Measurements from ENCODE around the gene TTYH1.
"Not testable (repeated sequence)": the region's sequence is repeated elsewhere in the genome, so short reads cannot be mapped to it uniquely, and the experiment has no call there.

Gene TTYH1

DNA sequence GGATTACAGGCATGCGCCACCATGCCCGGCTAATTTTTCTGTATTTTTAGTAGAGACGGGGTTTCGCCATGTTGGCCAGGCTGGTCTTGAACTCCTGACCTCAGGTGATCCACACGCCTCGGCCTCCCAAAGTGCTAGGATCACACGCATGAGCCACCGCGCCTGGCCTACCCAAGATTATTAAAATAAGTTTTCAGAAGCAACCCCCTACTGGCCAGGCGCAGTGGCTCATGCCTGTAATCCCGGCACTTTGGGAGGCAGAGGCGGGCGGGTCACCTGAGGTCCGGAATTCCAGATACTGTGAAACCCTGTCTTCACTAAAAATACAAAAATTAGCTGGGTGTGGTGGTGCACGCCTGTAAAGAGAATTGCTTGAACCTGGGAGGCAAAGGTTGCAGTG, 31.1 kb downstream of the TTYH1 start:
- DNase-seq: not testable (repeated sequence)

DNA sequence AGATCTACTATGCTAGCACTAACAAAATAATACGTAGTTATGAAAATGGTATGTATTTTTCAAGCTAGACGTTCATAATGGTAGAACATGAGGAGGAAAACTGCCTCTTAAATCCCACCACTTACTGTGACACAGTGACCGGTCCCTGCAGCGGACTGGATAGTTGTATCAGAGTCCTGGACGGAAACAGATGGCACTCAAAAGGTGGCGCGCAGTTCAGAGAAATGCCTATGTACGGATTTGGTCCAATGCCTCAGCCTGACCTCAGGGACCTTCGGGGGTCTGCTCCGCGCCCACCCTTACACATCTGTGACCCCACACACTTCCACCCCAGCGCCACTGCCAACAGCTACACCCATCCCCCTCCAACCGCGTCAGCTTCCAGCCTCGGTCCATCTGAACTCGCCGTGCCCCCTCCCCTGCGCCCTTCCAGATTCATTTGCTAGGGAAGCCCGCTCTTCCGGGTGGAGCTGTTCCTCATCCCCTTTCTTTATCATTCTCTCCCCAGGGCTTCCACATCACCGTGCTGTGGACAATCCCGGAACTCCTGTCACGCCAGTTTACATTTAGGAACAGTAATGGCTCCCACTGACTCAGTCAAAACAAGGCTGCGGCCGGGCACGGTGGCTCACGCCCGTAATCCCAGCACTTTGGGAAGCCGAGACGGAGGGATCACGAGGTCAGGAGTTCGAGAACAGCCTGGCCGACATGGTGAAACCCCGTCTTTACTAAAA, 32.9 kb downstream of the TTYH1 start:
- peak; percentile 67 for DNase-seq

DNA sequence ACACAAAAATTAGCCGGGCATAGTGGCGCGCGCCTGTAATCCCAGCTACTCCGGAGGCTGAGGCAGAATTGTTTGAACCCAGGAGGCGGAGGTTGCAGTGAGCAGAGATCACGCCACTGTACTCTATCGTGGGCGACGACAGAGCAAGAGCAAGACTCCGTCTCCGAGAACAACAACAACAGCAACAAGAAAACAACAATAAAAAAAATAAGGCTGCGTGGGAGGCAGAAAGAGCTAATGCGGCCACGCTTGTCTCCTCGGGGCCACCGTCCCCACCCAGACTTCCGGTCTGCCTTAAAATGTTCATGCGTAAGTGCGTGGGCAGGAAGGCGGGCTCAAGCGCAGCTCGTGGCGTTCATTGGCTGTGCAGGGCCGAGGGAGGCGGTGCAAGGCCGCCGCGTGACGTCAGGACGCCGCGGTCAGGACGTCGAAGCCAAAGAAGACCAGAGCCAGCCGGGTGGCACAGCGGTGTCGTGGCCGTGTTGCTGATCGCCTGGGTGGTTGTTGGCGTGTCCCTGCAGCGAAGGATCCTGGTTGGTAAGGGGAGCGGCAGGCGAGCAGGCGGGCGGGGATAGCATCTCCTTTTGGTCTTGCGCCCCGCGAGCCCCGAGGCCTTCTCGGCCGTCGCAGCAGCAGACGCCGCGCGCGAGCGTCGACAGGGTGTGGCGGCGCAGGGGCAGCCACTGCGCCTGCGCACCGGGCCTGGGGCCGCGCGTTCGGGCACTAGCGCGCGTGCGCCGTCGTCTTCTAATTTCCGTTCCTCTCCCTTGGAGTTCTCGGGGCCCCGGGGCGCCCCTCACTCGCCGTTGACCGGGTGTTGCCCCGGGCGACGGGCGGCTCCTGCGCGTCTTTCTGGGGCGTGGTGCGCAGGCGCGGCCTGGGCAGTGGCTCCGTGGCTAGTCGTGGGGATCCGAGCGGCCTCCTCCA, 33.8 kb downstream of the TTYH1 start, which contains the start of gene LENG8:
Gene LENG8, plus strand, starts transcription at position 426 of the 927 bp plus-strand sequence. CDS start 2,146 bp downstream, outside the sequence.
- peak; percentile 99 for DNase-seq

DNA sequence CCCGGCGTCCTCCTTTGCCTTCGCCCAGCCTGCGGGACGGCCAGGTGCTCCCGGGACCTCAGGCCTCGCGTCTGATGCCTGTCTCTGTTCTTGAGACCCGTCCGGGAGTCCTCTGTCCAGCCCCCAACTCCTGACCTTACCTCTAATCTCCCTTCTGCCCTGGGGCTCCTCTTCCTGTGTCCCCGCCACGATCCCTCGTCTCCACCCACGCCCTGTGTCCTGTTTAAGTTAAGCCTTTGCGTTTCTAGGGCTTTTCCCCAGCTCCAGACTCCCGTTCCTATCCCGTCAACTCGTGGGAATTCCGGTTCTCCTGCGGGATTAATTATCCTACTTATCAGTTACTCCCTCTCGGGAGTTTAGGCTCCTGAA, 34.4 kb downstream of the TTYH1 start:
- DNase-seq: no peak

DNA sequence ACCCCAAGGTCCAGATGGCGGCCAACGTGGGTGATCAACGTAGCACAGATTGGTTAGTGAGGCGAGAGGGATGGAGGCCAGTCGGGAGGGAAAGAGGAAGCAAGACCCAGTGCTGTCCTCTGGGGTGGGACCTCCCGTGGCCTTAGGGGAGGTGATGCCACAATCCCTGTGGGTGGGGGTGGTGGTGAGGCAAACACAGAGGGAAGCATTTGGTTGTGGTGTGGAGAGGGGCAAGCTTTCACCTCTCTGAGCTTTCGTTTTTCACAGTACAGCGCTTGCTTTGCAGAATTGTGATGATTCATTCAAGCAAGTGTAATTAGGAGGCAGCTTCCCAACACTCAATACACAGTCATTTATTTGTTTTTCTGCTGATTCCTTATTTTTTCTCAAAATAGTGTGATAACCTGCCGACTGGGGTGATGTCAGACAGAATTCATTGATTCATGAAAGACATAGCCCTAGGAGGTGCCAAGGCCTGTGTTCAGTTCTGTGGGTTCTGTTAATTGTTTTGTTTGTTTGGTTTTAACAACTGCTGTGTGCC, 36.1 kb downstream of the TTYH1 start:
- DNase-seq: peak; percentile 98

DNA sequence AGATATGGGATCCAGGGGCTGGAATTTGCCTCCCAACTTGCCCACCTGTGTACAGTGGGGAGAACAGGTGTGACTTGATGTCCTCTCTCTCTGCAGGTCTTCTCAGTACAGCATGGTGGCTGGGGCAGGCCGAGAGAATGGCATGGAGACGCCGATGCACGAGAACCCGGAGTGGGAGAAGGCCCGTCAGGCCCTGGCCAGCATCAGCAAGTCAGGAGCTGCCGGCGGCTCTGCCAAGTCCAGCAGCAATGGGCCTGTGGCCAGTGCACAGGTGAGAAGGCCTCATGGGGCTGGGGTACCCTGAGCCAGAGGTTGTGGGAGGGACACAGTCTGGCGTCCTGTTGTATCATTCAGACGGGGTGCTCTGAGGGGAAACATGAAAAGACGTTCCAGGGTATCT, 36.7 kb downstream of the TTYH1 start:
- no peak for DNase-seq

DNA sequence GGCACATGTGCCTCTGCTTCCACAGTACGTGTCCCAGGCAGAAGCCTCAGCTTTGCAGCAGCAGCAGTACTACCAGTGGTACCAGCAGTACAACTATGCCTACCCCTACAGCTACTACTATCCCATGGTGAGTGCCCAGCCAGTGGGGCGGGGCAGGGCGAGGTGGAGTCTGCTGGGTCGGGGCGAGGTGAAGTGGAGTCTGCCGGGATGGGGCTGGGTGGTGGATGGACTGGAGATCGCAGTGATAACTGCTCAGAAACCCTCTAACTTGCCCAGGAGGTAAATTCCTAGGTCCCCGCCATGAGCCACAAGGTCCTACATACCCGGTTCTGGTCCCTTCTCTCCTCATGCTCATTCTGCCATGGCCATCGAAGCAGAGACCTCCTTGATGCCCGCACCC, 37.4 kb downstream of the TTYH1 start:
- DNase-seq: no peak

DNA sequence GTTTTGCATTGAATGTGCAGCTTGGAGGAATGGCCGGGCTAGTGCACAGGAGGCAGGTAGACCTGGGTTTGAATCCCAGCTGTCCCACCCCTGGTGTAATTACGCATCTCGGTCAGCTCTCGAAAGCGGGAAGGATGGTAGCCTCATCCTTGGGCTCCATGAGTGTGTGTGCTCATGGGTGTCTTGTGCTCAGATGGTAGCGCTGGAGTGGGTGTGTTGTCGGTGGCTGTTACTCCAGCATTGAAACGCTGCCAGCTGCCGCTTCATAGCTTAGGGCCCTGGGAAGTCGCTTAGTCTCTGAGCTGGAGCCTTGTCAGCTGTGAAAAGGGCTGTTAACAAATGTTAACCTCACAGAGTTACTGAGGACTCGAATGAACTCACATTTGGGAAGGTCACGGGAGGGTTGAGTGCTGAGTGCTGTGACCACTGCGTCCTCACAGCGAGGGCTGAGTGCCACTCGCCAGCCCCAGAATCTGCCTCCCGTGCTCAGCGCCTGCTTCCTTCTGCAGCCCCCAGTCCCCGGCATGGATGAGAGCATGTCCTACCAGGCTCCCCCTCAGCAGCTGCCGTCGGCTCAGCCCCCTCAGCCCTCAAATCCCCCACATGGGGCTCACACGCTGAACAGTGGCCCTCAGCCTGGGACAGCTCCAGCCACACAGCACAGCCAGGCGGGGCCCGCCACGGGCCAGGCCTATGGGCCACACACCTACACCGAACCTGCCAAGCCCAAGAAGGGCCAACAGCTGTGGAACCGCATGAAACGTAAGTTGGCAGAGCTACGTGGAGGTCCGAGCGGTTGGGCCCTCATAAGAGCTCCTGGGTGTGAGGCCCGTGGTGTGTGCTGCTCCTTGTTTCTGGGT, 38.9 kb downstream of the TTYH1 start:
- no peak for DNase-seq

DNA sequence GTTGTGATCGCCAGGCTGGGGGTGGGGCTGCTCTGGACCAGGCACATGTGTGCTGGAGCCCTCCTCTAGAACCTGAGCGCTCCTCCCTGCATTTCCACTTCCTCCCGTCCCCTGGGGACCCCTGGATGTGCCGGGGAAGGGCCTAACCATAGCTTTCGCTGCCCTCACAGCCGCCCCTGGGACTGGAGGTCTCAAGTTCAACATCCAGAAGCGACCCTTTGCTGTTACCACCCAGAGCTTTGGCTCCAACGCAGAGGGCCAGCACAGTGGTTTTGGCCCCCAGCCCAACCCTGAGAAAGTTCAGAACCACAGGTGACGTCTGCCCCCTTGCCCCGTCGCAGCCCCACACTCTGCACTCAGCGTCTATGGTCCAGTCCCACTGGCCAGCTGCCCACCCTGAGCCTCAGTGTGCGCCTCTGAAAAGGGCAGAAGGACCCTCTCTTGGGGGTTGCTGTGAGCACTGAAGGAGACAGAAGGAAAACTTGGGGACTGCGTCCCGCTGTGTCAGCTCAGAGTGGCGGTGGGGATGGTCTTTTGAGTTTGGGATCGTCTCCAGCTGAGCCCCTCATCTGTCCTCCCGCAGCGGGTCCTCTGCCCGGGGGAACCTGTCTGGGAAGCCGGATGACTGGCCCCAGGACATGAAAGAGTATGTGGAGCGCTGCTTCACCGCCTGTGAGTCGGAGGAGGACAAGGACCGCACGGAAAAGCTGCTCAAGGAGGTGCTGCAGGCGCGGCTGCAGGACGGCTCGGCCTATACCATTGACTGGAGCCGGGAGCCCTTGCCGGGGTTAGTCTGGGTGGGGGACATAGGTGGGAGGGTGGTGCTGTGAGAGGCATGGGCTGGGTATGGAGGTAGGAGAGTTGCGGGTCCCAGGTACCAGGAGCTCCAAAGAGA, 39.8 kb downstream of the TTYH1 start:
- no peak for DNase-seq

DNA sequence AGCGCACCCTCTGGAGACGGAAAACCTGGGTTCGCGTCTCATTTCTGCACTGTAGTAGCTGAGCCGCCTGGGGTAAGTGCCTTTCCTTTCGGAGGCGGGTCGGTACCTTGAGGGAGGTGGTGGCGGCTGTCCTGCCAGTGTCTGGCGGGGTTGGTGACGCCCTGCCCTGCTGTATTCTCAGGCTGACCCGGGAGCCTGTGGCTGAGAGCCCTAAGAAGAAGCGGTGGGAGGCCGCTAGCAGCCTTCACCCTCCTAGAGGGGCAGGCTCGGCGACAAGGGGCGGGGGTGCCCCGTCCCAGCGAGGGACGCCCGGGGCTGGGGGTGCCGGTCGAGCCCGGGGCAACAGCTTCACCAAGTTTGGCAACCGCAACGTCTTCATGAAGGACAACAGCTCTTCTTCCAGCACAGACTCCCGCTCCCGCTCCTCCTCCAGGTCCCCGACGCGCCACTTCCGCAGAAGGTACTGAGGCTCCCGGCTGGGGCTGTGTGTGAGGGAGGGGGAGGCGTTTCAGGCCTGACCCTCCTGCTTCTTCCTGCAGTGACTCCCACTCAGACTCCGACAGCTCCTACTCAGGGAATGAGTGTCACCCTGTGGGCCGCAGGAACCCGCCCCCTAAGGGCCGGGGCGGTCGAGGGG, 40.6 kb downstream of the TTYH1 start:
- DNase-seq: no peak

DNA sequence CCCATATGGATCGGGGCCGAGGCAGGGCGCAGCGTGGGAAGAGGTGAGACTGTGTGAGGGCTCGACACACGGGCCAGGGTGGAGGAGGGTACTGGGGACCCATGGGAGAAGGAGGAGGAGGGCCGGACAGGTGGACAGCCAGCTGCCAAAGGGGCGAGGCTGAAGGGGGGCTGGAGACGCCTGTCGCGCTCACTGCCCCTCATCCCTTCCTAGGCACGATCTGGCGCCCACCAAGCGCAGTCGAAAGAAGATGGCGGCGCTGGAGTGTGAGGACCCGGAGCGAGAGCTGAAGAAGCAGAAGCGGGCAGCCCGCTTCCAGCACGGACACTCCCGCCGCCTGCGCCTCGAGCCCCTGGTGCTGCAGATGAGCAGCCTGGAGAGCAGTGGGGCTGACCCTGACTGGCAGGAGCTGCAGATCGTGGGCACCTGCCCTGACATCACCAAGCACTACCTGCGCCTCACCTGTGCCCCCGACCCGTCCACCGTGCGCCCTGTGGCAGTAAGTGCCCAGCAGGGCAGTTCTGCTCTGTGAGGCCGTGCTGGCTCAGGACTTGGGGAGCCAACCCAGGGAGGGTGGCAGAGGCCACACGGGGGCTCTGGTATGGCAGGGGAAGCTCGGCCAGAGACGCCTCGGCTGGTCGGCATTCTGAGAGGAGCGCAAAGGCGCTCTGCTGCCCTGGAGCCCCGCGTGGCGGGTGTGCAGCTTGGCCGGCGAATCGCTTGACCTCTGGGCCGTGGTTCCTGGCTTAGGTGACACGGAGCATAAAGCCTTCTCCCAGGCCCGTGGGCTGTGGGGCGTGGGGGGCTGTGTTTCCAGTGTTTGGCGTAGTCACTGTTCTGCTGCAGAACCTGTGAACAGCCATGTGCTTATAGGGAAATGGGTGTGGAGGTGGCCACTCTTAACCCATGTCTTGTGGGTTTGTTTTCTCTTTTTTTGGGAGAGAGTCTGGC, 41.4 kb downstream of the TTYH1 start:
- no peak for DNase-seq

DNA sequence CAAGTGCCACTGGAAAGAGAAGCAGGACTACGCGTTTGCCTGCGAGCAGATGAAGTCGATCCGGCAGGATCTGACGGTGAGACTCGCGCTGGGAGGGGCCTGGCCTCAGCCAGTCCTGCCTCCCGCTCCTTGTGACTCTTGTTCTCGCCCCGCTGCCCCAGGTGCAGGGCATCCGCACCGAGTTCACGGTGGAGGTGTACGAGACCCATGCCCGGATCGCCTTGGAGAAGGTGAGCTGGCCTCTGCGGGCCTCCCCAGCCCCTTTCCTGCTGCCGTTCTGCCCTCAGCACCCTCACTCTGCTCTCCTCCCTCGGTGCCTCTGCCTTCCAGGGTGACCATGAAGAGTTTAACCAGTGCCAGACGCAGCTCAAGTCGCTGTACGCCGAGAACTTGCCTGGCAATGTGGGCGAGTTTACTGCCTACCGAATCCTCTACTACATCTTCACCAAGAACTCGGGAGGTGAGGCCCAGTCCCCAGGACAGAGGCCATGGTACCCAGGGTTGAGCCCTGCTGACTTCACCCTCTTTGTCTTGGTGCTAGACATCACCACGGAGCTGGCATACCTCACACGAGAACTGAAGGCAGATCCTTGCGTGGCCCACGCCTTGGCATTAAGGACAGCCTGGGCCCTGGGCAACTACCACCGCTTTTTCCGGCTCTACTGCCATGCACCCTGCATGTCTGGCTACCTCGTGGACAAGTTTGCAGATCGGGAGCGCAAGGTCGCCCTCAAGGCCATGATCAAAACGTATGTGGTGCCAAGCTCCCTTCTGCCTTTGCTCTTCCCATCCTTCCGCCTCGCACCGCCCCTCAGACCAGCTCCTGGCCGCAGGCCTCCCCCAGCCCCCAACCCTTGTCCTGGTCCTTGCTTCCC, 42.7 kb downstream of the TTYH1 start:
- DNase-seq: no peak

DNA sequence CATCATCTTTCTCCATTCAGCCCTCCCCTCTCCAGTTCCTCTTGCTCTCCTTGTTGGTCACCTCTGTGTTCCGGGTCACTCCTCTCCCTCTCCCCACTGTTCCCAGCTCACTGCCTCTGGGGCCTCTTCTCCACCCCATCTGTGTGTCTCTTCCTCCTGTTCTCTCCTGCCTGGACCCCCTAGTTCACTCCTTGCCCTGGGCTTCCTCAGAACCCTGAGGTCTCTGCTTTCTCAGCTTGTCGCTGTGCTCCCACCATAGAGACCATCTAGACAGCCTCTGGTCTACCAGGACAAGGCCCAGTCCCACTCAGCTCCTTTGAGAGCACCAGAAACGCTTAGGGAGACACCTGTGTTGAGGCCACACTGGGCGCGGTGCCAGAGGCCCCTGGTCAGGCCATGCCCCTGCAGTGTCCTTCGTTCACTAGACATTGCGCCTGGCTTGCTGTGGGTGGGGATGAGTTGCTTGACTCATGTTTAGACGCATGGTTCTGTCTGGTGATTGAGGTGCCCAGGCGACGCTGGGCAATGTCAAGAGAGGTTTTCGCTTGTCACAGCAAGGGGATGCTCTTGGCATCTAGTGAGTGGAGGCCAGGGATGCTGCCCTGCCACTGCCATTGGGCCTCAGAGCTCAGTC, 43.5 kb downstream of the TTYH1 start:
- DNase-seq: no peak

DNA sequence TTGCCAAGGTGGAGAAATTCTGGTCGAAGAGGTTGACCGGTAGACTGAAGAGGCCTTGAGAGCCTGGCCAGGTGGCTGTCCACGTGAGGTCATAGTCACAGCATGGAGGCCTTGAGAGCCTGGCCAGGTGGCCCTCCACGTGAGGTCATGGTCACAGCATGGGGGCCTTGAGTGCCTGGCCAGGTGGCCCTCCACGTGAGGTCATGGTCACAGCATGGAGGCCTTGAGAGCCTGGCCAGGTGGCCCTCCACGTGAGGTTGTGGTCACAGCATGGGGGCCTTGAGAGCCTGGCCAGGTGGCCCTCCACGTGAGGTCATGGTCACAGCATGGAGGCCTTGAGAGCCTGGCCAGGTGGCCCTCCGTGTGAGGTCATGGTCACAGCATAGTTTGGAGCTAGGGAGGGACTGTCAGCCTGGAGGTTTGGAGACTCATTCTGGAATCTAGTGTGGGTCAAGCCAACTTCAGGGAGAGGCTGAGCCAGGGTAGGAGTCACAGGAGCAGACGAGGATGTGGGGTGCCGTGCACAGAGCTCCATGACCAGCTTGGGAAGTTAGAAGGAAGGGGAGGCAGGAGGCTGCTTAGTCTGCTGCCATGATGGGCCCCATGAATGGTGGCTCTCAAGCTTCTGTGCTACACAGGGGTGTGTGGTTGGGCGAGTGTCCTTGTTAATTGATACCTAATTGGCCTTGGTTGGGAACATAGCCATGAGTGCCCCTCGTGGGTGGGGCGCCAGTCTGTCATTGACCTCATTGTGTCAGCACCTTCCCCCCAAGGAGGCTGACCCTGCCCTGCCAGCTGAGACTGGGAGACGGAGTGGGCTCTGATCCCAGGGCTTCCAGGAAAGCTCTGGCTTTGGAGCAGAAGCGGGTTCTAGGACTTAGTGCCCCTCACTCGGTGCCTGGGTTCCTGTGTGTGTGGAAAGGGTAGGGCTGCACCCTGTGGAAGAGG, 44.3 kb downstream of the TTYH1 start:
- no peak for DNase-seq

DNA sequence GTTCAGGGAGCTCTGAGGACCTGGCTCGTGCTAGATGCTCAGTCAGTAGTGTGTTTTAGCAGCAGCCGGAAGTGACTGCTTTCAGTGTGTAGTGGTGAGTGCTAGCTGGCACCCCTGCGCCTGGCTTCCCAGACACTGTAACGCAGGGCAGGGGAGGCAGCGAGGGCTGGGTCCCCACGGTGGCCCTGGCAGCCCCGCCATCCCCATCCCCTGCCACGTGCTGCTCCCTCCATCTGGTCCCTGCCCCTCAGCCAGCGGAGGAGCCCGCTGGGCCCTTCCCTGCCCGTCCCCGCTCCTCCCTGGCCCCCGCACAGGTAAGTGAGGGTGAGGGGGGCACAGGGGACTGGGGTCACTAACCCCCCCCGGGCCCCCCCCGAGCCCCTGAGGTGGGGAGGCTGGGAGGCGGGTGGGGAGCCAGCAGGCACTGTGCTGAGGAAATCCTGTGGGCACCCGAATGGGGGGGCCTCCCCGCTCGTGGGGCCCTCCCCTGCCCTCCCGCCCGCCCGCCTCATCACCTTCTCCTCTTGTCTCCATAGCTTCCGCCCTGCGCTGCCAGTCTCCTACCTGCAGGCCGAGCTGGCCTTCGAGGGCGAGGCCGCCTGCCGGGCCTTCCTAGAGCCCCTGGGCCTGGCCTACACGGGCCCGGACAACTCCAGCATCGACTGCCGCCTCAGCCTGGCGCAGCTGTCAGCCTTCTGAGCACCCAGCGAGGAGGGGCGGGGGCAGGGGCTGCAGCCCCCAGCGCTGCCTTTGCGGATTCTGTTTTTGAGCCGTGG, 45.2 kb downstream of the TTYH1 start:
- no peak for DNase-seq

DNA sequence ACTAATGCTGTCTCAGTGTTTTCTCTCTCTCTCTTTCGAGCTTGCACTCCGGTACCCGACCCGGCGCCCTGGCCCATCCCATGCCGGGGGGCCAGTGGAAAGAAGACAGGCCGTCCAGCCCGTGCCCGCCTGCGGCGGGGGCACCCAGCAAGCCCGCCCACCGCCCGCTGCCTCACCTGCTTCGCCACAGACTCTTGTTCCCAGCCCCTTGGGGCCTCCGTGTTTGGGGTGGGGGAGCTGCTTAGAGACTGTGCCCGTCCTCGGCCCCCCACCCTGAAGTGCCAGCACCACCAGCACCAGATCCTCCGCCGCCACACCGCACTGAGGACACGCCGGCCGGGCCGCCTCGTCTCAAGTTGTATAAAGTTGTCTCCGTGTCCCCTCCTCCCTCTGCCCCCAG, 45.9 kb downstream of the TTYH1 start:
- DNase-seq: no peak
